NCI-H2081 treated with DMSO at 0.1 percent for 48 hours (cell line): Measurements from ENCODE around the gene COG7.
"Not testable (repeated sequence)": the region's sequence is repeated elsewhere in the genome, so short reads cannot be mapped to it uniquely, and the experiment has no call there.

Source experiments
- DNase-seq: peaks from one replicate; lab custom pipeline; 2025; lab: John Stamatoyannopoulos, UW

Gene COG7

GRCh38 chr16:23452572-23453337, at the start of gene COG7:
Gene COG7, minus strand, starts transcription at chr16:23453189. Its CDS starts 195 bp downstream, at chr16:23452994.
- peak; percentile 6 for DNase-seq

DNA sequence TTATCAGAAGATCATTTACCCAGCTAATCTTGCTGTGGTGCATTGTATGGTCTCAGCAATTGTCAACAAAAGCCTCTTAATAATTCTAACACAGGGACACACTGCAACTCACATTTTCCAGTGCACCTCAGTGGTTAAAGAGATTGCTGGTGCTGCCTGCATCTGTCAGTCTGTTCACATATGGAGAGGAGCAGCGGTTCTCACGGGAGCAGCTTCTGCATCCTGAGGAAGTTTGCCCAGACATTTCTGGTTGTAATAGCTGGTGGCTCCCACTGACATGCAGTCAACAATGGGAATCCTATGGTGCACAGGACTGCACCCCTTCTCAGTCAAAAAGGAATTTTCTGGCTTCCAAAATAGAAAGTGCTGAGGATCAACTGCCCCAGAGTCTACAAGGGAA, 49.5 kb upstream of the COG7 start:
- DNase-seq = no peak

GRCh38 chr16:23501291-23501690, 48.3 kb upstream of the COG7 start:
- DNase-seq = no peak

GRCh38 chr16:23500862-23501225, 47.9 kb upstream of the COG7 start:
- DNase-seq = no peak

- DNase-seq = no peak
Observed at GRCh38 chr16:23500212-23500861, 47.3 kb upstream of the COG7 start.

DNA sequence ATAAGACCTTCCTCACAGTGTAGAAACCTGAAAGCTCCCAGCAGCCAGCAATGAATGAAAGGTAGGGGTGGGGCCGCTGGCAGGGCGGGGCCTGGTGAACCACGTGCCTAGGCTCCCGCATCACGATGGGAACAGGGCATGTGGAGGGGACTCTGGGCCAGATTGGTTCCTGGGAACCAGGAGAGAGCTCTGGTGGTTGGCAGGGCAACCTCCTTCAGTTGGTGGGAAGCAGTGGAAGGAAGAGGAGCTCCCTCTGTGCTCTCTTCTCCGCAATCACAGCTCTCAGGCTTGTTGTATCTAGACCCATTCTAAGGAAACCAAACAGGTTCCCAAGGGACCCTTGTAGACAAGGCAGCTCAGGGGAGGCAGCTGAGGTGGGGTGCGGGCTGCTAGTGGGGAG, 46.8 kb upstream of the COG7 start:
- no peak for DNase-seq

DNA sequence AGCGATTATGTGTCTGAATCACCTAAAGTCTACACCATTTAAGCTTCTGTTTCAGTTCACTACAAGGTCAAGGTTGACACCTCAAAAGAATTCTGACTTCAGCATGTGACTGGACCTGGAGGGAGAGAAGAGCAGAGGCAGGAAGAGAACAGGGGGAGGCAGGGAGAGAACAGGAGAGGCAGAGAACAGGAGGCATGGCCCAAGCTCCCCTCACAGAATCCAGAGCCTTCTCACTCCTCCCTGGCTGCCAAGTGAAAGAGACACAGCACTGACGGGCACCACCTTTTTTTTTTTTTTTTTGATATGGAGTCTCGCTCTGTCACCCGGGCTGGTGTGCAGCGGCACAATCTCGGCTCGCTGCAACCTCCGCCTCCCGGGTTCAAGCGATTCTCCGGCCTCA, 45.9 kb upstream of the COG7 start:
- DNase-seq = no peak

- DNase-seq = no peak
Observed at GRCh38 chr16:23497543-23497868, 44.5 kb upstream of the COG7 start.

GRCh38 chr16:23496821-23497542, 44.0 kb upstream of the COG7 start:
- no peak for DNase-seq

- DNase-seq = no peak
Observed at GRCh38 chr16:23495671-23496070, 42.7 kb upstream of the COG7 start.

DNA sequence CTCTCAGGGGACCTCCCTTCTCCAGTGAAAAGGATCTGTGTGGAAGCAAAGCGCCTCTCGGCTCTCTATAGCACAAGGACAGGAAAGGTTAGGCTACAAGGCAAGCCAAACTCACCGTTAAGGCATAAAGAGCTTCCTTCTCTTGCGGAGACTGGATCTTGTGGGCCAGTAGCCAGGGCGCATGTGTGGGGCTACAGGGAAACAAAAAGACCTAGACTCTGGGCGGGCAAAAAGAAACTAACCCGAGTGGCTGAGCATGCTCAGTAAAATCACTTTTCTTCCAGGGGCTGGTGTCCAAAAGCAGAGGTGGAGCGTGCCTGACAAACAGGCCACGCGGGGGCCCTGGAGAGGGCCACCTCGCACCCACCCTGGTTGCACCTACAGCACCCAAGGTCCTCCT, 41.2 kb upstream of the COG7 start:
- no peak for DNase-seq

GRCh38 chr16:23491490-23492391, 38.8 kb upstream of the COG7 start:
- no peak for DNase-seq

GRCh38 chr16:23486480-23486879, 33.5 kb upstream of the COG7 start:
- no peak for DNase-seq

DNA sequence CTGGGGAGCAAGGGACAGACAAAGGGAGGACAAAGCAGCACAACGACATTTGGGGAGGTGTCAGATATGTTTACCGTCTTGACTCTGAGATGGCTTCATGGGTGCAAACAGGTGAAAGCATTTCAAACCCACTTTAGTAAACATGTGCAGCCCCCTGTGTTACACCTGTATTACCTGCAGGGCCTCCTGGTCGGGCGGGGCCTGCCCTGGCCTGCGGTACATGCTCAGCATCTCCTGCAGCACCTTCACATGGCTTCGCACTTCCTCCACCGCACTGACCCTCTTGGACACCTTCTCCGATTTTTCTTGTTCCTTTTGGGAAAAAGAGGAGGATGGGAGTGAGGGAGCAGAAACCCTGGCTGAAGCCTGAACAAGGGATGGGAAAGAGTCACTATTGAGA, 32.9 kb upstream of the COG7 start:
- DNase-seq = no peak

GRCh38 chr16:23485257-23485614, 32.2 kb upstream of the COG7 start:
- no peak for DNase-seq

- no peak for DNase-seq
Observed at GRCh38 chr16:23484510-23485256, 31.7 kb upstream of the COG7 start.

GRCh38 chr16:23483492-23483891, 30.5 kb upstream of the COG7 start:
- not testable (repeated sequence) for DNase-seq

DNA sequence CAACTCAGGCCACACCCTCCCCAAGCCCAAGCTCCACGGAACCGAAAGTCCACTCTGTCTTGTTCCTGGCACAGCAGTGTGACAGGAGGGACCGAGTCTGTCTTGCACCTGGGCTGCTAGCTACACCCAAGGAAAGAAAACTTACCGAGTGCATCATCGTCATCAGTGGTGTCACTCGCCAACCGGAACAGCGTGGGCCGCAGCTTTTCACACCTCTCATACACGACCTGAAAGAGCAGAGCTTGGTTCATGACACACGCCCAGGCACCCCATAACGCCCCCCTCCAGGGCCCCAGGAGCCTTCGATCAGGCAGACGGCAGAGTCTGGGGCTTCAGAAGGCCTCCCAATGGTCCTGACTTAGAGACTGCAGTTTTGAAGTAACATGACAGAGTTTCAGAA, 29.8 kb upstream of the COG7 start:
- DNase-seq = no peak

- no peak for DNase-seq
Observed at GRCh38 chr16:23480257-23480656, 27.3 kb upstream of the COG7 start.

DNA sequence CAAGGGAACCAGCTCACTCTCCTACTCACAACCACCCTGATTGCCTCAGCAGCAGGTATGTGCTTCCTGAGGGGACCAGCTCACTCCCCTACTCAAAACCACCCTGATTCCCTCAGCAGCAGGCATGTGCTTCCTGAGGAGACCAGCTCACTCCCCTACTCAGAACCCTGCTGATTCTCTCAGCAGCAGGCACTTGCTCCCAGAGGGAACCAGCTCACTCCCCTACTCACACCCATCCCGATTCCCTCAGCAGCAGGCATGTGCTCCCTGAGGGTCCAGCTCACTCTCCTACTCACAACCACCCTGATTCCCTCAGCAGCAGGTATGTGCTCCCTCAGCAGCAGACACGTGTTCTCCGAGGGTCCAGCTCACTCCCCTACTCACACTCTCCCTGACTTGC, 26.1 kb upstream of the COG7 start:
- DNase-seq = no peak

- DNase-seq = no peak
Observed at GRCh38 chr16:23478566-23478965, 25.6 kb upstream of the COG7 start.

DNA sequence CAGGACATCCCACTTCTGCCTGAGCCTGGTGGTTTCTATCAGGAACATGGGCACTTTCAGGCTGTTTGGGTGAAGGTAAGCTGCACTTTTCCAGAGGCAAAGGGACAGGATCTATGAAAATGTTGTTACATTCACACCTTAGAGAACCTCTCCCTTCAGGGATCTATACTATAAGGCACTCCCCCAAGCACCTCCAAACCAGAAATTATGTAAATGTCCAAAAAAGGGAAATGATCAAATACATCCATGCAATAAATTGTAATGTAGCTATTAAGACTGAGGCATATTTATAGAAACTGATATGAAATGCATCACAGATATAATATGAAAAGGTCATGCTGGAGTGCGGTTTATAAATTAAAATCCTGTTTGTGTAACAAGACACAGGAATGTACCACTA, 23.3 kb upstream of the COG7 start:
- DNase-seq = no peak
